Spleen (tissue), 7 donors: ENCODE data around the gene KLHL20.

Experiments used
- CTCF ChIP-seq, 11 experiments: fragments of 200-600 bp in 7 of 11; fragments of 450-650 bp in 4 of 11; sonication (generic) in 4 of 11; IDR thresholded peaks in 8 of 11; conservative IDR thresholded peaks in 3 of 11; 1 replicate in 7 of 11; 2 replicates in 4 of 11; pipeline versions ENCODE4 v1.4.0 to v1.8.0; 2016 to 2021; ENCODE audit warnings: antibody characterized with exemption in 11 of 11, inconsistent platforms in 4 of 11, mild to moderate bottlenecking in 1 of 11
- POLR2A ChIP-seq, 3 donors: fragments of 450-650 bp; IDR thresholded peaks; one replicate each; pipeline ENCODE4 v1.5.1; 2017; ENCODE audit warnings: antibody characterized with exemption in 3 of 3, mild to moderate bottlenecking in 1 of 3
- POLR2AphosphoS5 ChIP-seq, 3 donors: sonication (generic); formaldehyde crosslinking; IDR thresholded peaks; one replicate each; pipeline ENCODE4 v1.5.1; 2017; ENCODE audit warnings: antibody characterized with exemption in 3 of 3
- donor health status: DM: no; HTN: no; CAD: no; lungs with moderate emphysema.
- donor health status: DM: no; HTN: no; CAD: no.
- donor health status: DM: no; HTN: no; CAD: no.

GRCh38 chr1:173749137-173749536 lies 34.4 kb downstream of the KLHL20 start:
- TF ChIP-seq CTCF (IDR thresholded peaks at IDR 0.05 in 8 of 11, conservative IDR thresholded peaks at IDR 0.05 in 3 of 11), result no peak
- TF ChIP-seq POLR2AphosphoS5 (IDR thresholded peaks at IDR 0.05), result no peak
- TF ChIP-seq POLR2A (IDR thresholded peaks at IDR 0.05), result no peak
